GM19372 (cell line): ENCODE data around the gene MGAT5.

Source experiments
- ATAC-seq: cut with Tn5 transposase; IDR thresholded peaks from one replicate; pipeline ENCODE4 v1.9.1; 2021; ENCODE audit warnings: mild to moderate bottlenecking, low read depth, moderate library complexity; ENCODE audit not compliant: unreplicated experiment

MGAT5 gene

DNA sequence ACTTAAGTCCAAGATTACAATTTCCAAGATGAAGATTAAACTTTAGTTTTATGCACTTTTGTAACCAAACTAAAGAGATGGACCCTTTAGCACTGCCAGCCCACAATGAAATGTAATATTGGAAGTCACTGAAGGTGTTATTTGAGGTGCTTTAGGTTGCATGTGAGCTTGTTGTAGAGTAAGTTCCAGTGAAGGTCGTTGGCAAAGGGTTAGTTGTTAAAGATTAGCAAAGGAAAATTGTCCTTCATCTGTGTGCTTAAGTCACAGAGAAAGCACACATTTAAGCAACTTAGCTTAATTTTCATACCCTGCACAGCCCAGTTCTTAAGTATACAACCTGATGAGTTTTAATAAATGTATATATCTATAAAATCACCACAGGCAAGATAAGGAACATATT, 46.7 kb downstream of the MGAT5 start:
- ATAC-seq = no peak

DNA sequence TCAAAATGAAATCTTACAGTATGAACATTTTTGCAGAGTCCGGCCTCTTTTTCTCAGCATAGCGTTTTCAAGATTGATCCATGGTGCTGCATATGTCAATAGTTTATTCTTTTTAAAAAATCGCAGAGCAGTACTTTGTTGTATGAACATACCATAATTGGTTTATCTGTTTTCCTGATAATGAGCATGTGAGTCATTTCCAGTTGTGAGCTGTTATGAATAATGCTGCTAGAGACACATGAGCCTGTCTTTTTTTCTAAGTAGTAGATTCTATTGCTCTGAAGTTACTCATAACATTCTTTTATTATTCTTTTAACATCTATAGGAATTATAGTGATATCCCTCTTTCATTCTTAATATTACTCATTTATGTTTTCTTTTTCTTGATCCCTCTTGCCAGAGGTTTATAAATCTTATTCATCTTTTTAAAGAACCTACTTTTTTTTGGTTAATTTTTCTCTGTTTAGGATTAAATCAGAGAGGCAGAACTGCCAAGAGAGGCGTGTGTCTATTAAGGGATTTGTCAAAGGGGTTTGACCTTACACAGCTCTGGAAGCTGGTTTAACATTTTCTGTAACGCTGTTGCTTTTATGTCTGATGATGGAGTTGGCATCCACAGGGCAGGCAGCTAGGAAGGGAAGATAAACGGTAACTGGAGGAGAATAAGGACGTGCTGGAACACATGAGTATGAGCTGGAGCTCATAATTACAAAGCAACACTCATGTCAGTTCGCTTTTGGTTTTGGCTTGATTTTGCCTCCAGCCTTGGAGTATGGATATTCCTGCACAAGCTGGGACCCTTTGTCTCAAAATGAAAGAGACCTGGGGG, 47.4 kb downstream of the MGAT5 start:
- no peak for ATAC-seq

- no peak for ATAC-seq
Measured at GRCh38 chr2:134301928-134302260, 48.0 kb downstream of the MGAT5 start.

DNA sequence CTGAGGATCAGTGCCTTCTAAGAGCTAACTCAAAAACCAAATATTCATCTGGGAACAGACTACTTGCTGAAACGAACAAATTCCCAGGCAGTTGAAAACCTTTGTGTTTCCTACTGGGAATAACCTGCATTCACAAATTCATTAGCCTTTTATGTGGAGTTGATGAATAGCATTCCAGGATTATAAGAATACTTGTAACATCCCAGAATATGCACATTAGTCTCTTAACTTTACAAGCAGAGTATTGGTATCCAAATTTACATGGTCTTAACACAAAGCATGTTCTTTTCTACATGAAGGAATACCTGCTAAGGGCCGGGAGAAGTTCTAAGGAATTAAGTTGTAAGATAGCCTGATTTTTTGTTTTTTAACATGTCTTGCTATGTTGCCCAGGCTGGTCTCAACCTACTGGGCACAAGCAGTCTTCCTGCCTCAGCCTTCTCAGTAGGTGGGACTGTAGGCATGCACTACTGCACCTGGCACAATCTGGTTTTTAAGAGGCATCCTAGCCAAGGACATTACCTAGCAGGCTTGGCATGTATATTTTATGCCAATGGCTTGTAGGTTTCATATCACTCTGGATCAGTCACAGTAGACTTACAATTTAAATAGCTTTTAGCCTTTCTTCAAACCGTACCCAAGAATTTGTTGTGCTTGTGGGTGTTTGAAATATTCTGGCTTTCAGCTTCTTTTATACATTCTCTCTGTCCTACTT, 50.7 kb downstream of the MGAT5 start:
- no peak for ATAC-seq

DNA sequence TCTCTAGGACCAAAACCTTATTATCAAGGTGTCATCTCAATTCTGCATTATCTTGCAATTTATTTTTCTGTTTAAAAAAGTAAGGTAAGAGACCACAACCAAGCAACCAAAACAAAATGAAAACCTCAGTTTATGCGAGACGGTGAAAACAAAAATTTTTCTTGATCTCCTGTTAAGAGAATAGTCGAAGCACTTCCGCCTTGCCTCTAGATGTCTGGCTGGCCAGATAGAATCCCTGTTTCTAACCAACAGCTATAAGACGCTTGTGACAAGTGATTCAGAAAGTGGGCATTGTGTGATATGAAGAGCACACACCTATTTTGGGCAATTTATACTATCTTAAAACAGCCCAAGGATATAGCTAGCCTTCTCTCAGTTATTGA, 51.2 kb downstream of the MGAT5 start:
- ATAC-seq = no peak

DNA sequence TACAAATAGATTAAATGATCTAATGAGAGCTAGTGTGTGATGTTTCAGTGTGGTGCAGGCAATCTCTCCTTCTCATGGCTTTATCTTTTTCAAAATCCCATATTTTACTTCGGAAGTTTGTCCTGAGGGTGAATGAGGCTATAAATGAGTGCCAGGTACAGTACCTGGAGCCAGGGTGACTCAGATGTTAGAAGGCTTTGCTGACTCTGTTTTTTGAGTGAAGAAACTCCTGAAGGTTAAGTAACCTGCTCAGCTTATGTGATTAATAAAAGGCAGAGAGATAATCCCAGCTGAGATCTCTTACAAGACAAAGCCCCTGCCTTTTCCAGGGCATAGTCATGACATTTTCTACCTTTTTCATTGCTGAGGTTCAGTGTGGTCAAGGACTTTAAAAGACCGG, 52.6 kb downstream of the MGAT5 start:
- no peak for ATAC-seq

- no peak for ATAC-seq
Measured at GRCh38 chr2:134307334-134307733, 53.5 kb downstream of the MGAT5 start.

- ATAC-seq = no peak
Measured at GRCh38 chr2:134308474-134309385, 54.9 kb downstream of the MGAT5 start.

DNA sequence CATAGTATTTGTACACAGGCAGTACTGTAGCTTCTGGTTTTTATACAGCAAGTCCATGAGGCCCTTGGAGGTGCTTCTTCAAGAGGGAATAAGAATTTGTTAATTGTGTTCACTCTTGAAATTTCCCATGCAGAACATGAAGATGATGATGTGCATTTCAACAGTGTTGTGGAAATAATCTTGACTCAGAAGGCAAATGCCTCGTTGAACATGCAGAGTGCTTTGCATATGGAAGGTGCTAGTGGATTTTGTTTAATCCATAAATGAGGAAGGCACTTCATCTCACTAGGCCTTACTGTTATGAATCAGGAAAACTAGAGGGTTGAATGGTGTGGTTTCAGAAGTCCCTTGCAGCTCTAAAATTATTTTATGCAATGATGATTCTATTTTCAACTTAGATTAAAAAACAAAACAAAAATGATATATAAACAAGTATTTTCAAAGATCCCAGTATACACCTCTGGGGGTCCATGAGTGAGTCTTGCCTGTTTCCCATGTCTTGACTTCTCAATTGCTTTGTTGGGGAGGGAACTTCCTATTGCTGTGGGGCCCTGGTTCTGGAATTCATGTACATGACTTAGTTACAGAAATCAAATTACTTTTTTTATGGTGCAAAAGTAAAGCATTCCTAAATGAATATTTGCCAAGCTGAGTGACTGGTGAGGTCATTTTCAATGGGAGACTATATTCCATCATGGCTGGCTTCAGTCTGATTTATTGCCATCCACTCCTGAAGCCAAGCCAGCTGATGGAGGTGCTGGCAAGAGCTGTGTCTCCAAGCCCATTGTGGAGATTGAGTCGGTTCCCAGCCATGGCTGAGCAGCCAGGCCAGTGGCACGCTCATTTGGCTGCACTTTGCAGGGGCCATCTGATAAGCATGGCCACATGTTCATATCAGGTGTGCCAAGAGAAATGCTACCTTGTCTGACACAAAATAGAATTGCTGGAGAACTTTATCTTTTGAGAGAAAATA, 56.5 kb downstream of the MGAT5 start:
- no peak for ATAC-seq

DNA sequence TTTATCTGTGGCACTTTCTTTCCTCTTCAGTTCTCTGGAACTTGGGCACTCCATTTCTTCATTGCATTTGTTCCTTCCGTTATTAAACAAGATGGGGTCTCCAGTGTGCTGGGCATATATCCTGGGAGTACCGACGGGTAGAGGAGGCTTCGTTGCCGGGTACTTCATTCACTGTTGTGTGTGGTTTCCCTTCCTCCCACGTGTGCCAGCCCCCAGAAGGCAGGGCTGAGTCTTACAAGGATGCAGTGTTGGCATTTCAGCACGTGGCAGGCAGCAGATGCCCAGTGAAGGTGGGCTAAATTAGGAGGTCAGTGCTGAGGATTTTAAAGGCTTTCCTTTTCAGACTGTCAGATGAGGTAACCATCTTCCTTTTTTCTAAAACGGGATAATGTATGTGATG, 58.6 kb downstream of the MGAT5 start:
- ATAC-seq = no peak

GRCh38 chr2:134314202-134314601, 60.3 kb downstream of the MGAT5 start:
- no peak for ATAC-seq

- no peak for ATAC-seq
Measured at GRCh38 chr2:134314681-134315368, 61.0 kb downstream of the MGAT5 start.

DNA sequence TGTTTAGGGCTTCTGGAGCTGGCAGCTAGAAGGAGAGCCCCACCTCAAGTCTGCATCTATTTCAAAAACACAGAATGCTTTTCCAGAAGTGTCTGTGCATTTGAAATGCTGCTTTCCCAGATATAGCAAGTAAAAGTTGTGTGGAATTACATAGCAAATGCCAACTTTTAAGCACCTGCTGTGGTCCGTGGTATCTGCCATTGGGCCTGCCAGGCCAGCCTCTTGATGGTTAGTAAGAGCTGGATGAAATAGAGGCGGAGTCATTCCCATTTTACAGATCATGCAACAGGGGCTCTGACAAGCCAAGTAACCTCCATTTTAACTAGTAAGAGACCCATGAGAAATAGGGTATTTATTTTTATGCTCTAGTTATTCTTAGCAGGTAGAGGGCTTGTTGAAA, 61.6 kb downstream of the MGAT5 start:
- ATAC-seq = no peak

DNA sequence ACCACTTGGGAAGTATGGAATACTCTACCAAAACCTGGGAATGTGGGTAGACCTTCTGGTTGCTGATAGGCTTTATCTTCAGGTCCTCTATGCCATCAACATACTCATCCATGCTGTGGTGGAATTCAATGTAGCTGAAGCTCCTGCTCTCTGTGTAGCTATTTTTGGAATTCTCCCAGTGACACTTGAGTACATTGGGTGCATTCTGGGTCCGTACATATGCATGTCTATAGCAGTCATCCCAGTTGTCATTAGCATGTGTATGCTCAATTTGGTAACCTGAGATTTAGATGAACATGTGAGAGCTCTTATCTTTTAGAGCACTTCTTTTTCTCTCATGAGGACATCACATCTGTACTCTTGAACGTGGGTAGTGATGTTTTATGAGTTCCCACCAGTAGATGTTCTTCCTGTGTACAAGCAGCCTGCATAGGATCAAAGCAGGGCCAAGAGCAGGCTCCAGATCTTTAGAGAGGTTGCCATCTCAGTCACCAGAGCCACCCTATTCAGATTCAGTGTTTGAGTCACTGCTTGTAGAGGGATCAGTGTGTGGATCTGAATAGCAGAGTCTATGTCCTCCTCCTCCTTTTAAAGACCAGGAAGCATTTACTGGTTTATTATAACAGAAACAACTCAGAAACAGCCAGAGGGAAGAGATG, 65.9 kb downstream of the MGAT5 start:
- no peak for ATAC-seq

- no peak for ATAC-seq
Measured at GRCh38 chr2:134320930-134321329, 67.1 kb downstream of the MGAT5 start.

GRCh38 chr2:134323777-134324176, 69.9 kb downstream of the MGAT5 start:
- no peak for ATAC-seq

- ATAC-seq = no peak
Measured at GRCh38 chr2:134324430-134324829, 70.6 kb downstream of the MGAT5 start.

- no peak for ATAC-seq
Measured at GRCh38 chr2:134324947-134325346, 71.1 kb downstream of the MGAT5 start.

GRCh38 chr2:134325696-134326095, 71.8 kb downstream of the MGAT5 start:
- ATAC-seq = no peak
